Gastroesophageal sphincter (tissue), 3 donors: ENCODE measurements around the gene CTCF.

Source experiments
- EP300 ChIP-seq: sonication (generic); formaldehyde crosslinking; IDR thresholded peaks from one replicate; pipeline ENCODE4 v1.6.1; 2017; ENCODE audit warnings: antibody characterized with exemption, mild to moderate bottlenecking
- POLR2A ChIP-seq, 2 donors: fragments of 450-650 bp; IDR thresholded peaks; one replicate each; pipeline ENCODE4 v1.6.1; 2017; ENCODE audit warnings: antibody characterized with exemption in 2 of 2, mild to moderate bottlenecking in 2 of 2, moderate library complexity in 1 of 2
- TF ChIP-seq, protein P1 (sequence below), 4 experiments: fragments of 200-600 bp in 2 of 4; fragments of 450-650 bp in 2 of 4; sonication (generic) in 1 of 4; IDR thresholded peaks; one replicate each; pipeline ENCODE4 v1.5.1; 2017 to 2019; ENCODE audit warnings: antibody characterized with exemption in 4 of 4, mild to moderate bottlenecking in 2 of 4, moderate library complexity in 2 of 4

DNA sequence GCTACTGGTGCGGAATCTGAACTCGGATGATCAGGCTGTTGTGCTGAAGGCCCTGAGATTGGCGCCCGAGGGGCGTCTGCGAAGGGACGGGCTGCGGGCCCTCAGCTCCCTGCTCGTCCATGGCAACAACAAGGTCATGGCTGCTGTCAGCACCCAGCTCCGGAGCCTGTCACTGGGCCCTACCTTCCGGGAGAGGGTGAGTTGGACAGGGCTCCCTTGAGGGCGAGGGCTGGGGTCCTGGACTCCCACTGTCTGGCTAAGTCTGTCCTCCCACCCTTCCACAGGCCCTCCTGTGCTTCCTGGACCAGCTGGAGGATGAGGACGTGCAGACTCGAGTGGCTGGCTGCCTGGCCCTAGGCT lies 16.7 kb upstream of the CTCF start:
- TF ChIP-seq, protein P1, sequence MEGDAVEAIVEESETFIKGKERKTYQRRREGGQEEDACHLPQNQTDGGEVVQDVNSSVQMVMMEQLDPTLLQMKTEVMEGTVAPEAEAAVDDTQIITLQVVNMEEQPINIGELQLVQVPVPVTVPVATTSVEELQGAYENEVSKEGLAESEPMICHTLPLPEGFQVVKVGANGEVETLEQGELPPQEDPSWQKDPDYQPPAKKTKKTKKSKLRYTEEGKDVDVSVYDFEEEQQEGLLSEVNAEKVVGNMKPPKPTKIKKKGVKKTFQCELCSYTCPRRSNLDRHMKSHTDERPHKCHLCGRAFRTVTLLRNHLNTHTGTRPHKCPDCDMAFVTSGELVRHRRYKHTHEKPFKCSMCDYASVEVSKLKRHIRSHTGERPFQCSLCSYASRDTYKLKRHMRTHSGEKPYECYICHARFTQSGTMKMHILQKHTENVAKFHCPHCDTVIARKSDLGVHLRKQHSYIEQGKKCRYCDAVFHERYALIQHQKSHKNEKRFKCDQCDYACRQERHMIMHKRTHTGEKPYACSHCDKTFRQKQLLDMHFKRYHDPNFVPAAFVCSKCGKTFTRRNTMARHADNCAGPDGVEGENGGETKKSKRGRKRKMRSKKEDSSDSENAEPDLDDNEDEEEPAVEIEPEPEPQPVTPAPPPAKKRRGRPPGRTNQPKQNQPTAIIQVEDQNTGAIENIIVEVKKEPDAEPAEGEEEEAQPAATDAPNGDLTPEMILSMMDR (IDR thresholded peaks at IDR 0.05) = no peak
- TF ChIP-seq EP300 = no peak
- no peak for TF ChIP-seq POLR2A (IDR thresholded peaks at IDR 0.05)
